ENCODE measurements around the gene TUSC1.

- TF ChIP-seq POLR2A (IDR thresholded peaks at IDR 0.05; ENCODE audit: low read length) = no peak
- no peak for TF ChIP-seq GATA1 (IDR thresholded peaks at IDR 0.05; ENCODE audit: low read depth, low read length)
Observed at GRCh38 chr9:25716220-25716872, 38.1 kb upstream of the TUSC1 start.
